CMK (cell line): ENCODE results near the gene MAD1L1.

ENCODE experiments used
- DNase-seq: peaks from one replicate; pipeline ENCODE4 v3.0.0-alpha.2; 2010; ENCODE audit warnings: low read depth

MAD1L1 gene

DNA sequence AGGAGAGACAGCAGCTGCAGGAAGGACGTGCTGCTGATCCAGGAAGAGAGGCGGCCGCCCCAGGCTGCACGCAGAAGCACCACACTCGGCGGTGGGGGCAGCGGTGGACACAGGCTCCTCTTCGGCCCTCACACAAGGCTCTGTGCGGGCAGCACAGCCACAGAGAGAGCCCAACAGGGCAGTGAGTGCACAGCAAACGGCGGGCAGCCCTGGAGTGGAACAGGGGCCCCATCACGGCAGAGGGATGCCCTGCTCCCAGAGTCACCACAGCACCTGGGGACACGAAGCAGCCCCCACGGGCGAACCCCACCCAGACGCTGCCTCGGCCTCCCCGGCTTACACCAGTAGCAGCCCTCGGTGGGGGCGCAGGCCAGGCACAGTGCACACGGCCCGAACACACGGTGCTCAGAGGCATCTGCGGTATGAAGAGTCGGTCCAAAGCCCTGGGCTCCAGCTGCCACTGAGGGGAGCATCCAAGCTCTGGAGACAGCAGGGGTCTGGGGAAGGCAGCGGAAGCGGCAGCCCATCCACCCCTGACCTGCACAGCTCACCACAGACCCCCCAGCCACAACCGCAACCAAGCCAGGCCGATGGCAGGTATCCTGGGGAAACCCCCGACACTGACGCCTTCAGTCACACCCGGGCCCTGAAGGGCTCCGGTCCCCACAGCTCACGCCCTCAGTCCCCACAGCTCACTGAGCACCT is 26.1 kb upstream of the MAD1L1 start:
- no peak for DNase-seq

DNA sequence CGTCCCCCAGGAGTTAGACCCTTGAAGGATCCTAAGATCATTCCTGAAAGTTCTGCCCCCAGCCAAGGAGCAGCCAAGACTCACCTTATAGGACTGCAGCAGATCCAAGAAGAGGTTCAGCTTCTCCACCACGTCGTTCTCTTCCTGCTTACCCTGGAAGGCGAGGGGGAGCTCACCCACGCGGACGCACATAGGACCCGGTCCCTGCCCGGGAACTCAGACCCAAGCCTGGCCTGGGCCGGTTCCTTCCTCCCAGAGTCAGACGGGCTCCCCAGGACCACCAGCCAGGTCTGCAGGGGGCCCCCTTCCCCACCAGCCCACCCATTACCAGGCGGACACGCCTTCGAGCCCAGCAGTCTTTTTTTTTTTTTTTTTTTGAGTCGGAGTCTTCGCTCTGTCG is 24.9 kb upstream of the MAD1L1 start:
- no peak for DNase-seq

DNA sequence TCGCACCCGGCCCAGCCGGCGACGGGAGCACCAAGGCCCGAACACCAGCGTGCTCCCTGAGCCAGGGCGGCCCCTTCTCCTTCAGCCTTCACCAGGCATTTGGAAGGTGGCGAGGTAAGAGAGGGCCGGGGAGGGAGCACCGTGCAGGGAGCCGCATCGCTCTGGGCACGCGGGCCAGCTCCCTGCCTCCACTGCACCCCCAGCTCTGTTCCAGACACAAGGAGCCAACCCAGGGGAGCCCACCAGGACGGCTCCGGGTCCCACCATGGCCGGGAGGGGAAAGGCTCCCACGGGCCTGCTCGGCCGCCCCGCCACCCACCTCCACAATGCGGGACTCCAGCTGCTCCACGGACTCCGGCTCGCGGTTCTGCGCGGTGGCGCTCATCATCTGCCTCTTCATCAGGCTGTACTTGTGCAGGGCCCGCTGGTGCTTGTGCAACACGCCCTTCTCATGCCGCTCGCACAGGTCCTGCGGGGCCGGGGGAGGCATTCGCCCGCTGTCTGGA is 24.4 kb upstream of the MAD1L1 start:
- DNase-seq: no peak

DNA sequence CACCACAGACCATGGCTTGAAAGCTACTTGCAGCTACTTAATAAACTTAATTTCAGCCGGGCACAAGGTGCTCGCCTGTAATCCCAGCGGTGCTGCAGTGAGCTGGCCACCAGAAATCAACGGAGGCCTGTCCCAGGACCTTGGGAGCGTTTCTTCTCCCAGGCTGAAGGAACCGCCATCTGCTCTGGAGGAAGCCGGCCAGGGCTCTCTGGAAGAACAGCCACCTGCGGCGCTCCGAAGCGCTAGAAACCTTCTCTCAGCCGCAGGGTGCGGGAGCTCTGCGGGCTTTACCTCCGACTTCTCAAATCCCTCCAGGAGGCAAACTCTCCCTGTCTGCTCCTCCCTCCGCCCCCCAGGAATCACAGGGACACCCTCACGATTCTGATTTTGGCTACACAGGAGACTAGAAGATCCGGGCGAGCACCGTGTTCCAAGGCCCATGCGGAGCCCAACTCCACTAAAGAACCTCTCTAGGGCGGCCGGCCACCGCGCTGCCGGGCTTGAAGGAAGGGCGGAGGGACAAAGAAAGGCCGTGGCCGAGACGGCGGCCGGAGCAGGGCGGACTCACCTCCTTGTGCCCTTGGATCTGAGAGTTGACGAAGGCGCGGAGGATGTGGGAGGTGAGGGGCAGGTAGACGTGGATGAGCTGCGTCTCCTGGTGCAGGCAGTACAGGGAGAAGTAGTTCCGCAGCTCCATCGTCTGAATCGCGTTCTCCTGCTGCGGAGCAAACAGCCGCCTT is 23.7 kb upstream of the MAD1L1 start:
- no peak for DNase-seq

- DNase-seq: no peak
Observed at GRCh38 chr7:2255145-2256139, 22.7 kb upstream of the MAD1L1 start.

GRCh38 chr7:2254429-2255144 is 21.8 kb upstream of the MAD1L1 start:
- no peak for DNase-seq

DNA sequence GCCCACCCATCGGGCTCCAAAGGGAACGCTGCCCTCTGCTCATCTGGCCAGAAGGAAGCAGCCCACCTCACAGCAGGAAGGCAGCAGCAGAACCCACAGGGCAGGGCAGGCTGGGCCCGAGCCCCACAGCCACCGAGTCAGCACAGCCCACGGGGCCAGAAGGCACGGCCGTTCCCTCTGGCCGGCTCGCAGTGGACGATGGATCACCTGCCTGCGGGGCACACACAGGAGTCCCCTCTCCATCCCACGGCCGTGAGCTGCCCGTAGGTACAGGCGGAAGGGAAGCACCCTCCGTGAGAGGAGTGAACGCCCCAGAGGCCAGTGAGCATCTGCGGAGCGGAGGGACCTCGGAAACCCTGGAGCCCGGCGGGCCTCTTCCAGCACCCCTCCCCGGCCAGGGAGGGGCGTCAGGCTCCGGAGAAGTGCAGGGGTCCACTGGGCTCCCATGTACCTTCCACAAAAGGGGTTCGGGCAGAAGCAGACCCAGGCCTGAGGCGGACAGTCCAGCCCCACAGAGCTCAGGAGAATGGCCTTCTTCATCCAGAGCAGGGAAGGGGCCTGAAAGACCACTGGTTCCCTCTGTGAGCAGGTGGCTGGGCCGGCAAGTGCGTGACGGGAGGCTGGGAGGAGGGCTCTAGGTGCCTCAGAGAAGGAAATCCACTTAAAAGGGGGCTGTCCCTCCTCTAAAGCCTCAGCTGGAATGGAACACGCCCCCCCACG is 20.9 kb upstream of the MAD1L1 start:
- no peak for DNase-seq

DNA sequence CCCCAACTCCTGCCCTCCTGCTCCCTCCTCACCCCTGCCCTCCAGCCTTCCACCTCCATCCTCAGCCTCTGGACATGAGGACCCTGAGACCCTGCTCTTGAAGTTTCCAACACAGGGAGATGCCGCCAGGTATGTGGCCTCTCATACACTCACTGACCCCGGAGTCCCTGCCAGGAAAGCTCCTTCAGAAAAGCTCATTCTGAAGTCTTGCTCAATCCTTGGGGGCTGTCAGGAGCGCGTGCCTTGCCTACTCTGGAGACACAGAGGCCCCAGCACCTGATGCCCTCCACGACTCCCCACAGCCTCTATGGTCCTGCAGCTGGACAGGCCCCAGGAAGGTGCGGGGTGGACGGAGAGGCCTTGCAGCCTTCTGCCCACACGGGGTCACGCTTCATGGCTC is 20.3 kb upstream of the MAD1L1 start:
- no peak for DNase-seq

- DNase-seq: peak; percentile 59
Observed at GRCh38 chr7:2251841-2252771, 19.4 kb upstream of the MAD1L1 start.

DNA sequence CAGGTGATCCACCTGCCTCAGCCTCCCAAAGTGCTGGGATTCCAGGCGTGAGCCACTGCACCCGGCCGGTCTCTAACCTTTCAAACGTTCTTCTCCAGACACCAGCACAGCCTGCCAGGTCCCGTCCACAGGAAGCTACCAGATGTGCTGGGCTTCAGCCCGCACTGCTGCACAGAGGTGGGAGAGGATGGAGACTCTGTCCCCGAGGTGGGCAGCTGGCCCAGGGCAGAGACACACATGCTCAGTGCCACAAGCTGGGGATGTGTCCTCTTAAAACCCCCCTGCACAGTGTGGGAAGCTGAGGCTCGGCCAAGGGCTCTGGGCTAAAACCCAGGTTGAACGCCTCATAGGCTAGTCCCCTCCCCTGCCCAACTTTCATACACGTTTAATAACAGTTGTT is 18.6 kb upstream of the MAD1L1 start:
- DNase-seq: no peak

DNA sequence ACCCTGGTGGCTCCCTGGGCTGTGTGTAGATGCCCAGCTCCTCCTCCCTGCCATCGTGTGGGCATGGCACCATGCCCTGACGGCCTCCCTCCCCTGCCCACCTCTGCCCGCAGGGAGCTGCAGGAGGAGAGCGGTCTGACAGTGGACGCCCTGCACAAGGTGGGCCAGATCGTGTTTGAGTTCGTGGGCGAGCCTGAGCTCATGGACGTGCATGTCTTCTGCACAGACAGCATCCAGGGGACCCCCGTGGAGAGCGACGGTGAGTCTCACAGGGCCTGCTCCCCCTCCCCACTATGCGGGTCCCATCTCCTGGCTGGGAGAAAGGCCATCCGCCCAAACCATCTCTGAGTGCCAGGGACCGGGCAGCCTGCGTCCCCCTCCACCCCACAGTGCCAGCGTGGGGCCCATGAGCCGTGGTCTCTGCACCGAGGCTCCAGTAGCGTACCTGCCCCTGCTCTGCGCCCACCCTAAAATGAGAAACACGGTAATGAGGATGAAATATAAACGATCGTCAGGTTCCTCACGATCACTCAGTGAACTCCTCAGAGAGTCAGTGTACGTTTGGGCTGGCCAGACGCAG is 17.1 kb upstream of the MAD1L1 start:
- no peak for DNase-seq

DNA sequence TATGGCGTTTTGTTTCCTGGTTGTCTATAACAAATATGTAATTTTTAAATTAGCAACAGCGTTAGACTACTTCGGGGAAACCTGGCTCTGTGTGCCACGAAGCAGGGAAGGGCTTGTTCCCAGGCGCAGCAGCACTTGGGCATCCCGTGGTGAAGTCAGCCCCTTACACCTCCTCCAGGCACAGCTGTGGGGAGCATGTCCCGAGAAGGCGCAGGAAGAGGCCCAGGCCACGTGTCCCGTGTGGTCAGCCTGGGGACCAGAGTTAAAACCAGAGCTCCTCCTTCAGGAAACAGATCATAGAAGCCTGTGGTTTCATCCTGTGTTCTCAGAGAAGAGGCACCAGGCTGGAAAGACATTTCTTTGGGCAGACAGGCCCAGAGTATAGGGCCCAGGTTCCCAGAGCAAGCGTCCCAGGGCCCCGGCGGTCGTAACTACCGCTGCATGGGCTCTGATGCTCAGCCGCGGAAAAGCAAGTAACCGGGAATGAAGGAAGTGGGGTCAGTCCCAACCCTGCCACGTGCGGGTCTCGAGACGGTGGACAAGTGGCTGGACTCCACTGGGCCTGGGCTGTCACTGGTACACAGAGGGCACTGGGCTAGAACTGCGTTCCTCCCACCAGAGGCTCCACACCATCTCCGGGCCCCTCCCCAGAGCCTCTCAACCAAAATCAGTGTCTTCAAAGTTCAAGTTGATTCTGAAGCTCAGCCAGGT is 16.4 kb upstream of the MAD1L1 start:
- peak; percentile 72 for DNase-seq

DNA sequence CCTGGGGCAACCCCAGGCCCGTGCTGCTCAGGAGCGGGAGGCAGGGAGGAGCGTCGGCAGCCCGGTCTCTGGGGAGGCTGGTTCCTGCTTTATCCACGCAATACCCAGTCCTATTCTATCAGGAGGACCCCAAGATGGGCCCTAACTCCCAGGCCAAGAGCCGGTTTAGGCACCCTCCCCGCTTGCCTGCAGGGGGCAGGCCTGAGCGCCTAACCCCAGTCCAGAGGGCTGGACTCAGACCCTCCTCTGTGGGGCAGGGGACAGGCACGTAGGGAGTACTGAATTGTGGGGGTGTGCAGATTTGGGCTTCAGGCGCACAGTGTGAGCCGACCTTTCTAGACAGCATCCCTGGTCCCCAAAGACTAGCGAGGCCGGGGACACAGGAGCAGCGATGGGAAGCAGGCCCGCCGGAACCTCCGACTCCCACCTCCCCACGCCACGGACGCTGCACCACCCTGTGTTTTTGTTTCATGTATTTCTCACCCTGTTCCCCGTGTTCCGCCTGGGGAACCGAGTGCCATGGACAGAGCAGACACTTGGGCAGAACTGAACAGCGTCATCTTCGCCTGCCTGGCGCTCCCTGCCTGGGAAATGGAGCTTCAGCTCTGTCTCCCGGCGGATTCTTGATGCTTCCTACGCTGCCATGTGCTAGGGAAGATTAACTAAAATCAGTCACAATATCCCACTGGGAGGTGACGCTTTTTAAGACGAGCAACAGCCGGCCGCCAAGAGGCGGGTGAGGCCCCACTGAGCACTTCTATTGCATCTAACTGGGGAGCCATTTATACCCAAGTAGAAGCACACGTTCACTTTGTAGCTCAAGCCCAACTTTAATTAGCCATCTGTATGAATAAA is 14.6 kb upstream of the MAD1L1 start:
- DNase-seq: no peak

DNA sequence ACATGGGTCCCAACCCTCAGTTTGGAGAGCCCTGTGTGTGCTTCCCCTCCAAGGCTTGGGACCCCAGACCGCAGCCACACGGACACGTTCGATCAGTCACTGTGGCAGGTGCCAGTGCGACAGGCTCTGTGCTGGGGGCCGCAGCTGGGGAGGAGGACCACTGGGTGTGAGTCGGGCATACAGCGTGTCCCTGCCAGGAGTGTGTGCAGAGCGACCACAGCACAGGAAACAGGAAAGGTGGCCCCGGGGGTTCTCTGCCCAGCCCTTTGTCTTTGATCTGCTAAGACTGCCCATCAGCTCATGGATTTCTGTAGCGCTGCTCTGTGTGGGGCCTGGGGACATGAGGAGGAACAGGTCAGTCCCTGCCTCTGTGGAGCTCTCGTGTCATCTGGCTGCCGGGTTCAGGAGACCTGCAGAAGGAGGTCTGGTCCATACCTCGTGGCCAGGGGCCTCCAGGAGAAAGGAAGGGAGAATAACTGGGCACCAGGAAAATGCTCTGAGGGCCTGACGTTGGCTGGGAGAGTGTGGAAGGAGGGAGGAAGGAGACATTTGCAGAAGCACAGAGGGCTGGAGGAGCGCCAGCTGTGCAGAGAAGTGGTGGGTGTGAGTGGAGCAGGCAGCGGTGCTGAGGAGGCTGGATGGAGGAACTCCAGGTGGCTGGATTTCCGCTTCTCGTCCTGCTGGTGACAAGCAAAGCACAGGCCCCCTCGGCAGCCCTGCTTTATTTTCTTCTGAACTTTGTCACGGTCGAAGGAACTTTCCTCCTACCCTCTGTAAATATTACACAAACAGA is 13.3 kb upstream of the MAD1L1 start:
- no peak for DNase-seq

GRCh38 chr7:2244404-2244995 is 11.8 kb upstream of the MAD1L1 start:
- no peak for DNase-seq

DNA sequence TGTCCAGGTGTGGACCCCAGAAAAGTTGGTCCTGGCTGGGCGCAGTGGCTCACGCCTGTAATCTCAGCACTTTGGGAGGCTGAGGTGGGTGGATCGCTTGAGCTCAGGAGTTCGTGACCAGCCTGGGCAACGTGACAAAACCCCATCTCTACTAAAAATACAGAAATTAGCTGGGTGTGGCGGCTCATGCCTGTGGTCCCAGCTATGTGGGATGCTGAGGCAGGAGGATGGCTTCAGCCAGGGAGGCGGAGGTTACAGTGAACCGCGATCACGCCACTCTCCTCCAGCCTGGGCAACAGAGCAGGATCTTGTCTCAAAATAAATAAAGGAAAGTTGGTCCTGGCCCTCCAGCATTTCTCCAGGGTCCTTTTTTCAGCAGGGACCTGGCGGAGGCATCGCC is 10.7 kb upstream of the MAD1L1 start:
- DNase-seq: no peak
